Gastroesophageal sphincter (tissue), 3 donors: ENCODE data around the gene RILP.

Source experiments
- CTCF ChIP-seq, 4 experiments: fragments of 200-600 bp in 2 of 4; fragments of 450-650 bp in 2 of 4; sonication (generic) in 1 of 4; IDR thresholded peaks; one replicate each; pipeline ENCODE4 v1.5.1; 2017 to 2019; ENCODE audit warnings: antibody characterized with exemption in 4 of 4, mild to moderate bottlenecking in 2 of 4, moderate library complexity in 2 of 4
- EP300 ChIP-seq: sonication (generic); formaldehyde crosslinking; IDR thresholded peaks from one replicate; pipeline ENCODE4 v1.6.1; 2017; ENCODE audit warnings: antibody characterized with exemption, mild to moderate bottlenecking

DNA sequence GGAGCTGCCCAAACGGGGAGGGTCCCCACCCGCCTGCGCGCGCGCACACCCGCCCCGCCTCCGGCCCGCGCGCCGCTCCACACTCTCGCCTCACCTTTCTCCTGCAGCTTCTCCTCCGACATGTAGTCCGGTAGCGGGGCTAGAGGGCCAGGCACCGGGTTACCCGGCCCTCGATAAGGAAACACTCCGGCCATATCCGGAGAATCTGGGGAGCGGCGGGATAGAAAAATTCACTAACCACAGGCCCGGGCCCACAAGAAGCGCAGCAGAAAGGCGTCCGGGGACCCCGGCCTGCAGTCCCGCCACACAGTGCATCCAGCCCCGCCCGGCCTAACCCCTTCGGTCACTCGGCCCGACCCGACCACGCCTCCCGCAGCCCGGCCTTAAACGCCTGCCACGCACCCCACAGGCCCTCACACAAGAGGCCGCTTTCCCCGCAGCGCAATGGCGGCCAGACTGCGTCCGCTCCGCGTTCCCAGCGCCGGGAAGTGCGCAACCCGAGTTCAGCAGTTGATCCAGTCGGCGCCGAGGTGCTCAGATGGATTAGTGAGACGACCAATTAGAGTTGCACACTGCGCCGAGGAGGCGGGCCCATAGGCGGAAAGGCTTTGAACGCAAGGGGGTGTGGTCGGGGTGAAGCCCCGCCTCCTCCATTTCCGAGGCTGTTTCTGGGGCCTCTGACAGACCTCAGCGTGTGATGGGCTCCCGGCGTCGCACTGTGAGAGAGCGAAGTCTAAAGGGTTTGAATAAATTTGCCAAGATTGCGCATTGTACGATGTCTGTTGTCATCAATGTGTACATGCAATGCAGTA lies 34.9 kb upstream of the RILP start, which contains the start of gene PRPF8:
- TF ChIP-seq CTCF (IDR thresholded peaks at IDR 0.05) (peak in 2 of 4 experiments; percentile 6 to 23), EP300 (no peak)
